GM19099 (cell line): ENCODE measurements around the gene CDC42BPG.
A peak's percentile ranks its signal among the peaks of the same experiment; 100 is the strongest.

Experiments
- POLR2A ChIP-seq: IDR thresholded peaks from 3 replicates; pipeline ENCODE4 v1.6.1; 2011; ENCODE audit warnings: low read depth; ENCODE audit not compliant: insufficient read length; ENCODE audit errors: extremely low read depth

Gene CDC42BPG

DNA sequence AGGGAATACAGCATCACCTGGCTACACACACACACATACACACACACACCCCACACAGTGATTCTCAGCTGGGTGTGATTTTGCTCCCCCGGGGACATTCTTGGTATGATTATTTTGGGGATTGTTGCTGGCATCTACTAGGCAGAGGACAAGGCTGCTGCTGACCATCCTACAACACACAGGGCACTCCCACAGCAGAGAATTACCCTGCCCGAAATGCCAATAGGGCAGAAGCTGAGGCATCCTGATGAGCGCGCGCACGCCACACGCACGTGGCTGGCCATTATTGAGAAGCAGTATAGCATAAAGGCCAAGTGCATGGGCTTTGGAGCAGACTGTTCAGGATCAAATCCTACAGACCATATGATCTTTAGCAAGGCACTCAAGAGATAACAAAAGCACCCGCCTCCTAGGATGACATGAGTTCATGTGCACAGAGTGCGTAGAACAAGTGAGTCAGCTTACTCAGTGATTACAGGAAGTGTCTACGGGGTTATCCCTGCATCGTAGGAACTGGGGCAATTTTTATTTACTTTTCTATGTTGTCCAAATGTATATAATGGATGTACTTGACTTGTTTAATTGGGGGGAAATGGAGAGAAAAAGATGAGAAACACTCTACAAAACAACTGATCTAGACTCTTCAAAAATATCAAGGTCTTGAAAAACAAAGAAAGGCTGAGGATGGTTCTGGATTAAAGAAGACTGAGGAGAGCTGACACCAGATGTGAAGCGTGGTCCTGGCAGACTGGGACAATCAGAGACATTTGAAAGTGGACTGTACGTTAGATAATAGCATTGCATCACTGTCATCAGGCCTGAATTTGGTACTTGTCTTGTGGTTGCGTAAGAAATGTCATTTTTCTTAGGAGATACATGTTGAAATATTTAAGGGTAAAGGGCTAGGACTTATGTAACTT is 41.2 kb upstream of the CDC42BPG start:
- no peak for TF ChIP-seq POLR2A

DNA sequence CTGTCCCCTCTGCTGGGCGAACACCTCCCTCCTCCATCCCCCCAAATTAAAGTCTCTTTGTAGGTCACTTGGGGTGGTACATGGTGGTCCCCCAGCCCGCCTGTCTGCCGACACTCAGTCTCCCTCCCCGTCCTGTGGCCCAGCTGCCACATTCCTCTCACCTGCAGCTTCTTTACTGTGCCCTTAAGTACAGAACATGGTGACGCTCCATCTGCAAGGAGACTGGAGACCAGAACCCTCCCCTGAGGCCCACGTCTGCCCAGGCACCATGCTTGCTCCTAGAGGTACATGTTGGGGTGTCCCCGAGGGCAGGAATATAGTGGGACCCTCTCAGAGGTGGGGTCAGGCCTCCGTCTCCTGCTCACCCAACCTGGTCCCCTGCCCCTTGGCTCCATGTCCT is 39.6 kb upstream of the CDC42BPG start:
- no peak for TF ChIP-seq POLR2A

DNA sequence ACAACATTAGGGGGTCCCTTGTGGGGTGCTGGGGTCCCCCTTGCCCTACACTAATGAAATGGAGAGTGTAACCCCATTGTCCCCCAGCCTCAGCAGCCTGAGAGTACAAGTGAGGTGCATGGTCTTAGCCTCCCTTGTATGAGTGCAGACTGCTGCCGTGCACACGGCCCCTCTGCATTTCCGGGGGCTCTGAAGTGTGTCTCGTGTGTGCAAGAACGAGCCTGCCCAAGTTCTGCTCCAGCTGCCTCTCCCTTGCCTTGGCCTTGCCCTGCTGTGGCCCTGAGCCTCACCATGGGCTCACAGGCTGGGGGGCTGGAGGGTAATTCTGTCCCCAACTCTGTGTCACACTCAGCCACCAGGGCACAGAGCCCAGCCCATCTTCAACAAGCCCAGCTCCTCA is 39.1 kb upstream of the CDC42BPG start:
- TF ChIP-seq POLR2A = no peak

DNA sequence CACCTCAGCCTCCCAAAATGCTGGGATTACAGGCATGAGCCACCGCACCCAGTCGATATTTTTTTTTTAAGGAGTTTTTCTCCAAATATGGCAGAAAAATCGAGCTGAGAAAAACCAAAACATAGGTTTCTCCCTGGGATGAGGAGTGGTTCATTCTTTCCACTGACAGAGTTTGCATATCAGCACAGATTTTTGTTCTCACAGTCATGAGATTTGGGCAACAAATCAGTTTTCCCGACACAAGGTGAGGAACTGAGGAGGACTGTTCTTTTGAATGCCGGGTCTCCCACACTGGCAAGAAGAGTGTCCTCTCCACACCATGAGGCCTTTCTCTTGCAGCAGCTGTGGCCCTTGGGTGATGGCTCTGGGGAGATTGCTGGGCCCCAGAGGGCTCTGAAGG is 37.8 kb upstream of the CDC42BPG start:
- no peak for TF ChIP-seq POLR2A

DNA sequence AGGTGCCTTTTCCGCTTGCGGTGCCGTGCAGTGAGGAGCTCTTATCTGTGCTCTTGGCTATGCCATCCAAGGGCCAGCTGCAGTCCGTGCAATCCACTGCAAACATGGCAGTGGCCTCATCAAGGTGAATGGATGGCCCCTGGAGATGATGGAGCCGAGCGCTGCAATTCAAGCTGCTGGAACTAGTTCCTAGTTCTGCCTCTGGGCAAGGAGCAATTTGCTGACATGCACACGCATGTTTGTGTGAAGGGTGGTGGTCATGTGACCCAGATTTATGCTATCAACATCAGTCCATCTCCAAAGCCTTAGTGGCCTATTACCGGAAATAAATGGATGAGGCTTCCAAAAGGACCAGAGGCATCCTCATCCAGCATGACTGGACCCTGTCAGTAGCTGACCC is 37.0 kb upstream of the CDC42BPG start:
- no peak for TF ChIP-seq POLR2A

DNA sequence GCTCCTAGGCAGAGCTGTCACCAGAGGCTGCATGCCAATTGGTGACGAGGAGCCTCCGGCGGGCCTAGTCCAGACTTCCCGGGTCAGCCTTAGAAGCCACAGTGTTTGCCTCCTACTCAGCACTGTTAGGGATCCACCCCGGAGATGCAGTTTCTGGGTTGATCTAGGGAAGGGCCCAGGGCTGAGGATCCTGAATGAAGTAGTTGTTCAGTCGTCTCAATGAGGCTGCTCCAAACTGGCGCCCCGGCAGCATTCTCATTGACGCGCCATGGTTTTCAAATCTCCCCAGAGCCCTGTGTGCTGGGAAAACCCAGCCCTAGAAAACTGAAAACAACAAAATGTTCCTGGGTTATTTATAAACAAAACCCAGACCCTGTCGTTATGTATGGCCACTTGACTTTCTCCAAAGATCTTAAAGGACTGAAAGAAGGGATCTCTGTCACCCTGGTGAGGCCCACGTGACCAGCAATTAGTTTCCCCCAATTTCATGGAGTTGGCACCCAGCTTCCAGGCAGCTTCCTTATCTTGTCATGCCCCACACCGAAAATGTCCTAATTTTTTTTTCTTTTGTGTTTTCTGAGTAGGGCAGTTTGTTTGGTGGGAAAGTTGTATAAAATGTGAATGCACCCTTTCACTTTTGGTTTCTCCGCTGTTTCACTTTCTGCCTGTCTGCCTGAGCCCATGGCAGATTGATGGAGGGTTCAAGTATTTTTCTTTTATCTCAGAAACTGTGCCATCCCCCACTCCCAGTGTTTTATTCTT is 36.0 kb upstream of the CDC42BPG start:
- no peak for TF ChIP-seq POLR2A

DNA sequence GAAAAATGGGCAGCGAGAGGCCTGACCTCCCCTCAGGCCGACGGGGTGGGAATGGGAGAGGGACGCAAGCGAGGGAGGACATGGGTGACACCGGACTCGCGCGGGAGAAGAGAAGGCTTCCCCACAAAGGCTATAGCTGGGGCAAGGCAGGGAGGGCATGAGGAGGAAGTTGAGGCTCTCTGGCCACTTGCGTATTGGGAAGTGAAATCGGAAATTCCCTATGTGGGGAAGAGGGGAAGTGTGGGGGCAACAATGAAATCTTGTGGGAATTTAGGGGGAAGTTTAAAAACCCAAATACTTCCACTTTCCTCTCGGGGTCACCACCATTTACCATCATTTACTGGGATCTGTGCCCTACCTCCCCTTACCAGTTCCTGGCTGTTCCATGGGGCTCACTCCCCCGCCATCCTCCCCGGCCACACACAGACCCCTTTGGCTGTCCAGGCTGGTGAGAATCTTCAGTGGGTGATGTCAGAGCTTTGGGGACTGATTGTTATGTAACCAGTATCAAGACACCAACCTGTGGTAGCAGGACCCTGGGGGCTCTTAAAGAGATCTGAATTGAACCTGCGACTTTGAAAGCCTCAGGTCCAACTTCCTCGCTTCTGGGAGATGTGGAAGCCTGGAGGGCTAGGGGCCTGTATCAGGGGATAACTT is 34.9 kb upstream of the CDC42BPG start:
- no peak for TF ChIP-seq POLR2A

DNA sequence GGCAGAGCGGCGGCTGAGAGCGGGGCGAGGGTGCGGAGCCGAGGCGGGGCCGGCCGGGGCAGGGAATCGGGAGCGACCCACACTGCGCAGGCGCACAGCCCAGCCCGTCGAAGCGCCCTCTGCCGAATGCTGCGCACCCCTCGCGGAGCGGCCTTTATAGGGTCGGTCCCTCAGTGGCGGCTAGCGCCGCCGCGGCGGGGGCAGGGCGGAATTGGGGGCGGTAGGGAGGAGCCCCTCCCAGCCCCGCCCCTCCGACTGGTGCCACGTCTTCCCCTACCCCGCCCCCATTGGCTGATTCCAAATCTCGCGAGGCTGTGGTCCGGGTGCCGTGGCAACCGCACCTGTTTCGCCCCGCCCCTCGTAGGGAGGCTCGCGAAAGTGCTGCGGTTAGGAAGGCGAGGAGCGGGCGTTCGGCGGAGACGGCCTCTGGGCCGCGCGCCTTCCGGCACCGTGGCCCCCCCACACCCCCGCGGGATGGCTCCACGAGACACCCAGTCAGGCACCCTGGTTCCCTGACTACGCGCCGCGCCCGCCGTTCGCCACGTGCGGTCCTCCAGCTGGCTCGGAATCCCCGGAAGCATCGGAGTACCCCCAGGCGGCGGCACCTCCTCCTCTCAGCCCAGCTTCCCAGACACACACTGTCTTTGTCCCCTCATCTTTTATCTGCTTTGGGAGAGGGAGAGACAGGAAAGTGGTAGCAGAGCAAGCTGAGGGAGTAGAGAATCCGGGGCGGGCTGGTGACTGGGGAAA is 34.2 kb upstream of the CDC42BPG start, which contains the start of gene EHD1:
Gene EHD1, minus strand, starts transcription at position 128 of the 750 bp plus-strand sequence. CDS start 157 bp downstream, outside the sequence.
- TF ChIP-seq POLR2A = peak; percentile 100

DNA sequence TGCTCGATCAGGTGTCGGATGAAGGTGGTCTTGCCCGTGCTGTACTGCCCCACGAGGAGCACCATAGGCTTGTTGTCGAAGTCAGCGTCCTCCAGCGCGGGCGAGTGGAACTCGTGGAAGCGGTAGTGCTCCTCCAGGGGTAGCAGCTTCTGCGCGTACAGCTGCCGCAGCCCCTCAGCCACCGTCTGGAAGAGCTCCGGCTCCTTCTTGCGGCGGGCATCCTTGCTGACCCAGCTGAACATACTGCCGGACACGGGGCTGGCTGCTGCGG is 33.7 kb upstream of the CDC42BPG start:
- TF ChIP-seq POLR2A = no peak

DNA sequence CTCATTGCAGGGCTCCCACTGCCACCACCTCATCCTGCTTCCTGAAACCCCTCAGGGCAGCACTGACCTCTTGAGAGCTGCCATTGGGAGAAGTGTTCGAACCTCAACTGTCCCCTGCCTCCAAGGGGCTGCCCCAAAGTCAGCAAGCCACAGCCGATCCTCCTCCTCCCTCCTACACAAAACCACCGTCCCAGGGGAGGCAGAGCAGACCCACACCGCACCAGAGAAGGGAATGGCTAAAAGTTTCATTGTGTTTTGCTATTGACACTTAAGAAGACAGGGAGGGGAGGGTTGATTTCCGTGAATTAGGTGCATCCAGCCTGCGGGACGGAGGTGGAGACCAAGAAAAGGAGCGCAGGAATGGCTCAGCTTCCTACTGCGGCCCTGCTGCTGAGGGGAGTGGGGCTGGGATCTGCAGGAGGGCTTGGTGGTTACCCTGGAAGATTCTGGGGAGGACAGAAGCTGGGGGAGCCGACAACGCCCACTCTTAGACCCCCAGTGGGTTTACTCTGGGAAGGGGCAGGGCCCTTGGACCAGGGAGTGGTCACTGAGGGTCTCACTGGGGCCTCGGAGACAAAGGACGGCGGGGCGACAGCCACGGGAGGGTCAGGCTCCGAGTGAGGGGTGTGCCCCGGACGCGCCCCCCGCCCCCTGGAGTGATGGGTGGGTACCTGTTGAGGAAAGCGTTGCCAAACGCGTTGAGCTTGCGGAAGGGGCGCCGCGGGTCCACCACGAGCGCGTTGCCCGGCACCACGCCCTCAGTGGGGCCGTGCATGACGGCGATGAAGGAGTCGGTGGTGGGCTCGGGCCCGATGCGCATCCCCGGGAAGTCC is 33.2 kb upstream of the CDC42BPG start:
- peak; percentile 9 for TF ChIP-seq POLR2A

DNA sequence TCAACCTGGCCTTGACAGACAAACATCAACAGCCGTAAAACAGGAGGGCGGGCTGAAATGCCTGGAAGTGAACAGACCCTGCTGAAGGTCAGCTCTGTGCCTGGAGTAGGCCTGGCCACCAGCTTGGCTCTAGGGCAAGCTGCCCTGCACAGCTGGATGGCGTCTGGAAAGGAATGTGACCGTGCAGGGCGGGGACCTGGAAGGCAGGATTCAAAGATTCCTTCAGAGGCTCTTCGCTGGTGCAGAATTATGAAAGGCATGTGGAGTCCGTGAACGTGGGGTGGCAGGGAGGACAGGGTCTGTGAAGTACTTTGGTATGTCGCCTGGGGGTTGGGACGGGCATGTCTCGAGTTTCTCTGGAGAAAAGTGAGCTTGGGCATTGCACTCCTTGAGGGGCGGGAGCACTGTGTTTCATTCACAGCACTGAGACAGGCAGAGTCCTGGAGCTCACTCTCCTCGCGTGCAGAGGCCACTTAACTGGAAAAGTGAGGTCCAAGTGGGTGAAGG is 32.4 kb upstream of the CDC42BPG start:
- TF ChIP-seq POLR2A = no peak

DNA sequence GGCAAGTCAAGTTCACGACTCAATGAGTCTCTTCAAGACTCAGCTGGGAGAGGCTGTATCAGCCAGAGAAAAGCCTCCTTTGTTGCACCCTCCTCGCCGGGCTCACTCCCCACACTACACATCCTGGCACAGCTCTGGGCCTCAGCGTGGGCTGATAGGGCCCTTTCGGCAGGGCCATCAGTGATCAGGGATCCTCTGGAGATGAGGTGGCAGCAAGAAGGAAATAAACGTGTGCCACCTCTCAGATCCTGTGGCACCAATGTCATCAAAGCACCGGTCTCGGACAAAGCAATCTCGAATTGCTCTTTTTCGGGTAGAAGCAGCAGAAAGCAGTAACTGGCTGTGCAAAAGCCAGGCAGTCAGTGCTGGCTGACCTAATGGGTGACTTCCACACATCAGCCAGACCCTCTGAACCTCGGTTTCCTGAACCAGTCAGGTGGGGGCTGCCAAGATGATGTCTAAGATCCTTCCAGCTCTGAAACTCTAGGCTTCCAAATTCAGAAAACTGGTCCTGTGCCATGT is 31.8 kb upstream of the CDC42BPG start:
- TF ChIP-seq POLR2A = peak; percentile 3

DNA sequence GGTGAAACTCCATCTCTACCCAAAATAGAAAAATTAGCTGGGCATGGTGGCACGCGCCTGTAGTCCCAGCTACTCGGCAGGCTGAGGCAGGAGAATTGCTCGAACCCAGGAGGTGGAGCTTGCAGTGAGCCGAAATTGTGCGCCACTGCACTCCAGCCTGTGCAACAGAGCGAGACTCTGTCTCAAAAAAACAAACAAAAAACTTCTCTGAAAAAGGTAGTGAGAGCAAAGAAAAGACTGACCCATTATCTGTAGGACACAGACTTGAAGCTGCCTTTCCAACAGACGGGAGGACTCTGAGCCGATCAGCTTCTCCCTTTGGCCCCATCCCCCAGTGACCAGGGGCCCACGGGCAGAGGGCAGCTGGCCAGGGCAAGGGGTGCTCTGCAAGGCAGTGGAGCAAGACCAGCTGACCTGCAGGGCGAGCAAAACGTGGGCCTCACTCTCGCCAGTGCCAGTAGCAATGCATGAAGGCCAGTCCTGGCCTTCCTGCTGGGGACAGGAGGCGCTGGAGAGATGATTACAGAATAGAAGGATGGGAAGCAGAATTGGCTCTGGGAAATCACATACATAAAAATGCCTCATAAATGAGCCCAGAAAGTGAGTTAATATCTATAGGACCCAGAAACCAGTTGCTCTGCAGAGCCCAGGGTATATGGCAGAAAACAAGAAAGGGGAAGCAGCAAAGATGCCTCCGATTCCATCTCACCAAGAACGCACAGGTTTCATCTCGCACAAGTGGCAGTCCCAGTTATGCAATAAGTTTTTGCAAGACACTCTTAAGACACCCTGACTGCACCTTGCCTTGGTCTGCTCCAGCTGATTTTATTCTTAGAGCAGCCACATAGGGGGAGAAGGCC is 31.1 kb upstream of the CDC42BPG start:
- TF ChIP-seq POLR2A = peak; percentile 25
